ENCODE data around the gene GPR18. TPM values are rescaled to one million over a fixed set of nuclear protein-coding genes. Genes with fewer than 3 reads are reported as not detected.
A peak's percentile ranks its signal among the peaks of the same experiment; 100 is the strongest.

The GPR18 gene
- total RNA-seq, 1 experiment from 2014 or later = not detected

DNA sequence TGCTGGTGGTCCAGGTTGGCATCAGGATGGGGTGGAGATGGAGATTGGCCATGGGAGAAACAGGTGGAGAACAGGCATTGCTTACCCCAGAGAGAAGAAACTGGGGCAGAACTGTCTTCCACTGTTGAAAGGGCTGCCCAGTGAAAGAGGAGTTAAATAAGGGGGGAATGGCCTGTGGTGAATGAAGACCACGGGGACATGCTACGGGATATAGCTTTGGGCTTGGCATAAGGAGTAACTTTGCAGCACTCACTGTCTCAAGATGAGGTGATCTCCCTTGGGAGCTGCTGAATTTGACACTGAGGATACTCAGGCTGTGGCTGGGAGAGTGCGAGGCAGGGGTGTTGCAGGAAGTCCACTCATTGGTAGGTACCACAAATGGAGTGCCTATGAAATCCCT lies 10.6 kb upstream of the GPR18 start:
- no peak overlapping the region for H3K14ac ChIP-seq (ENCODE audit: insufficient read depth, low read length)
- H2BK120ac ChIP-seq (ENCODE audit: low read depth, low read length, poor library complexity, severe bottlenecking) = no peak overlapping the region
- H3K23me2 ChIP-seq (ENCODE audit: insufficient read length, low read depth, low read length, poor library complexity, severe bottlenecking) = no peaks in the 10 kb centered on the region
- no peaks in the 10 kb centered on the region for H3K9me3 ChIP-seq (ENCODE audit: control insufficient read depth, low read depth, low read length)
- no peak overlapping the region for H3K56ac ChIP-seq (ENCODE audit: insufficient read length, low read depth, low read length)
- H2BK12ac ChIP-seq (ENCODE audit: insufficient read length, low read depth, low read length) = no peak overlapping the region
- no peak overlapping the region for H3K18ac ChIP-seq (ENCODE audit: insufficient read length, low read depth, low read length)
- H2AK5ac ChIP-seq (ENCODE audit: insufficient read length, low read length) = no peak overlapping the region
- no peak overlapping the region for H3K4me3 Mint-ChIP-seq
- H2BK15ac ChIP-seq (ENCODE audit: low read depth, low read length) = no peak overlapping the region
- H3K4me1 Mint-ChIP-seq = peaks cover 3% of the 10 kb centered on the region in 2 experiments; a peak in 2 of 4 replicates
- no peak overlapping the region for H4K5ac ChIP-seq (ENCODE audit: insufficient read length, low read depth, low read length)
- no peak overlapping the region for H3K27ac ChIP-seq (ENCODE audit: insufficient read length, low read depth, low read length)
- no CpG with 5 or more reads among the region's 3 CpGs for WGBS (ENCODE audit: extremely low coverage, insufficient read length, low lambda C conversion rate)
- H3T11ph ChIP-seq (ENCODE audit: low read length) = no peak overlapping the region
- TF ChIP-seq, protein P1, sequence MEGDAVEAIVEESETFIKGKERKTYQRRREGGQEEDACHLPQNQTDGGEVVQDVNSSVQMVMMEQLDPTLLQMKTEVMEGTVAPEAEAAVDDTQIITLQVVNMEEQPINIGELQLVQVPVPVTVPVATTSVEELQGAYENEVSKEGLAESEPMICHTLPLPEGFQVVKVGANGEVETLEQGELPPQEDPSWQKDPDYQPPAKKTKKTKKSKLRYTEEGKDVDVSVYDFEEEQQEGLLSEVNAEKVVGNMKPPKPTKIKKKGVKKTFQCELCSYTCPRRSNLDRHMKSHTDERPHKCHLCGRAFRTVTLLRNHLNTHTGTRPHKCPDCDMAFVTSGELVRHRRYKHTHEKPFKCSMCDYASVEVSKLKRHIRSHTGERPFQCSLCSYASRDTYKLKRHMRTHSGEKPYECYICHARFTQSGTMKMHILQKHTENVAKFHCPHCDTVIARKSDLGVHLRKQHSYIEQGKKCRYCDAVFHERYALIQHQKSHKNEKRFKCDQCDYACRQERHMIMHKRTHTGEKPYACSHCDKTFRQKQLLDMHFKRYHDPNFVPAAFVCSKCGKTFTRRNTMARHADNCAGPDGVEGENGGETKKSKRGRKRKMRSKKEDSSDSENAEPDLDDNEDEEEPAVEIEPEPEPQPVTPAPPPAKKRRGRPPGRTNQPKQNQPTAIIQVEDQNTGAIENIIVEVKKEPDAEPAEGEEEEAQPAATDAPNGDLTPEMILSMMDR (conservative IDR thresholded peaks at IDR 0.05) = no peak
- H2AFZ ChIP-seq (ENCODE audit: low read length) = no peak overlapping the region
- no peak overlapping the region for H3K23ac ChIP-seq (ENCODE audit: insufficient read length, low read depth, low read length)
- H2BK5ac ChIP-seq (ENCODE audit: insufficient read length, low read length) = no peak overlapping the region
- peaks cover 3% of the 10 kb centered on the region for H3K79me1 ChIP-seq (ENCODE audit: insufficient read depth, low read depth, low read length, poor library complexity, severe bottlenecking)
- H4K91ac ChIP-seq (ENCODE audit: insufficient read length, low read depth, low read length) = no peak overlapping the region
- H4K8ac ChIP-seq (replicated peaks; ENCODE audit: insufficient read length, low read depth, low read length) = no peak overlapping the region
- H4K20me1 ChIP-seq (ENCODE audit: control insufficient read depth, insufficient read depth, insufficient read length) = no peaks in the 10 kb centered on the region
- H3K27ac Mint-ChIP-seq = peak overlapping the region in 1 of 3 experiments; percentile 0; a peak in 2 of 7 replicates
- no peaks in the 10 kb centered on the region for H3K27me3 ChIP-seq (ENCODE audit: insufficient read depth, low read length)
- peaks cover 3% of the 10 kb centered on the region in 2 experiments; a peak in 3 of 5 replicates for H3K9me3 Mint-ChIP-seq
- no peaks in the 10 kb centered on the region for H3K4me1 ChIP-seq (ENCODE audit: insufficient read depth, low read length)
- H3K27me3 Mint-ChIP-seq (ENCODE audit: low read depth) = no peaks in the 10 kb centered on the region
- H3K4me2 ChIP-seq (ENCODE audit: insufficient read depth, insufficient read length, low read length) = no peak overlapping the region
- H2BK20ac ChIP-seq (ENCODE audit: low read depth, low read length, poor library complexity, severe bottlenecking) = no peak overlapping the region
- H3K9ac ChIP-seq (ENCODE audit: extremely low read depth, insufficient read length, low read length) = no peak overlapping the region
- H3K79me2 ChIP-seq (ENCODE audit: insufficient read depth, low read length) = no peaks in the 10 kb centered on the region
- H3K36me3 Mint-ChIP-seq (ENCODE audit: insufficient read depth in 1 of 3, low read depth in 3 of 3) = peaks cover 0 to 11% (median 2%) of the 10 kb centered on the region in 3 experiments; a peak in 2 of 7 replicates
- DNase-seq = no peak
- H3K4ac ChIP-seq (ENCODE audit: low read depth, low read length) = no peak overlapping the region

Measured in H9 (cell line).